GDM1 (cell line): Measurements from ENCODE around the gene PTPRC.

Experiments used
- DNase-seq: peaks from one replicate; lab custom pipeline; 2025; lab: John Stamatoyannopoulos, UW

PTPRC gene

DNA sequence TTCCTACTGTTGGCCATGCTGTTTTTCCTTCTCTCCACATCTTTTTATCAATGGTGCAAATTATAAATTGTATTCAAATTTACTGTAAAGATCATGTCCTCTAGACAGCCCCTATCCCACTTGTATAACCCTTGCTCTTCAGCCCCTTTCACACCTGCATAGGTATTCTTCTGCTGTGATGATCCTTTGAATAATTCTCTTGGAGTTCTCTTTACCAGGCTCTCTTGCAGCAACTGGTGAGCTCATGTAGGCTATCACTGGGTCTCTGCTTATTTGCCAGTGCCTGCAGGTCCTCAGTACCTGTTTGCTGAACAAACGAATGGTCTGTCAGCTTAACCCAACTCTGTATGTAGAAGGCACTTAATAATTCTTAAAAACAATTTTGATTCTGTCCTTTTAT is 8.2 kb downstream of the PTPRC start:
- no peak for DNase-seq

DNA sequence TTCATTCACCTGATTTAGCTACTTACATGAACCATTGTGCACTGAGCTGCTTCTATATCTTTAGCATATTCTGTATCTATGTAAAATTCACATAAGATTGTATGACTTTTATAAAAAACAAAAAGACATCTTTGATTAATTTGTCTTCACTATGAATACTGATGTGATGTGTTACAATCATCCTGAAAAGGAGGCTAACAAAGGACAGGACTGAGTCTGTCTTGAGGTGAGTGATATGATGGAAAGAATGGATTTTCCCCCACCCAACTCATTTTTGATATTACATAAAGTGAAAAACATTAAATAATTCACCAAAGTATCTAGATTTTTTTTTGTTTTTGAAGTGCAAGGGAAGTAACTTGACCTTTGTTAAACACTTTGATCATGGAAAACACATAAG is 9.8 kb downstream of the PTPRC start:
- DNase-seq: no peak

DNA sequence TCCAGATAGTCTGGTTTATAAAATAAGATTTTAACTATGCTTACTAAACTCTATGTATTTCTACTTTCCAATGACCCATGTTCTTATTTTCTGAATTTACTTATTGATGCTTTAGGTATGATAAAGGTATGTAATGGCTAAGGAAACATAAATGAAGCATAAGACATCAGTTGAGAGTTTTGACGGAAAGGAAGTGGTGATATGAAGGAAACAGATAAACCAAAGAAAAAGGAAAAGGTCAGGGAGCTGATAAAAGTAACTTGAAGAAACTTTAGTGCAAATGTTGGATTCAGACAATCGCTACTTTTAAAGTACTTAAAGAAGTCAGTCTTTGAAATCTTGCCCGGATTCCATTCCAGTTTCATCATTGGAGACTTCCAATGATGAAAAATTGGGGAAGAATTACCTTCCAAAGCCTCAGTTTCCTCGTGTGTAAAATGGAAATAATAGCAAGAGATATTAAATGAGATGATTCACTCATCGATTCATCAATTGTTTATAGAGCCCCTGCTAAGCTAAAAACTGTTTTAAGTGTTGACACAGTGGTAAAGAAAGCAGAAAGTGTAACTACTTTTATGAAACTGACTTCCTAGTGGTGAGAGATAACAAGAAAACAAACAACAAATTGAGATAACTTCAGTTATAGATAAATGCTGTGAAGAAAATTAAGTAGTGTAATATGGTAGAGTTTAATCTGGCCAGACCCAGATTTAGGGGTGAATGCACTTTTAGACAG is 10.6 kb downstream of the PTPRC start:
- DNase-seq: no peak

DNA sequence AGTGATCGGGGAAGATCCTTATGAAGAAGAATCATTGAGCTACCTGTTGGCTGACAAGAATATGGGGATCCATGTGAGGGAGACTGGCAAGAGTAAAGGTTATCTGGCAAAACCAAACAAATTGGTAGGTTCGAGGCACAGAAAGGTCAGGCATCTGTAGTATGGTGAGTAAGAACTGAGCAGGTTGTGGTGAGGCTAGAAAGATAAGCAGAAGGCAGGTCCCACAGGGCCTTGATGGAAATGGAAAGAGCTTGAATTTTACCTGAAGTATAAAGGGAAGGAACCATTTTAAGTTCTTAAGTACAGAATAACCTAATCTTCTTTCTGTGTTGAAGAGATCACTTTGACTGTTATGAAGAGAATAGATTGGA is 11.1 kb downstream of the PTPRC start:
- DNase-seq: no peak

DNA sequence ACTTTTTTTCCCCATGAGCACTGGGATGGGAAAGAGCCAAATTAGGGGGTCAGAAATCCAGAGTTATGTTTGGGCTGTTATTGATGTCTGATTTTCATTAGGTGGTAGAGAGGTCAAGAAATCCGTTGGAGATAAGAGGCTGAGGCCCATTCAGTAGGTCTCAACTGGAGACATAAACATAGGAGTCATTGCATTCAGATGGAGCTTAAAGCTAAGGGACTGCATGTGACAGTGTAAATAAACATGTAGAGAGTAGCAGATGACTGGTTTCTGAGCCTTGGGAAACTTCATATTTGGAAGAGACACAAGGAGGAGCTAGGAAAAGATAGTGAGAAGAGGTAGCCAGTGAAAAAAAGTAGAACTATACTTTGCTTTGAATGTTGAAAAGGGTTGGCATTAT is 11.7 kb downstream of the PTPRC start:
- no peak for DNase-seq

DNA sequence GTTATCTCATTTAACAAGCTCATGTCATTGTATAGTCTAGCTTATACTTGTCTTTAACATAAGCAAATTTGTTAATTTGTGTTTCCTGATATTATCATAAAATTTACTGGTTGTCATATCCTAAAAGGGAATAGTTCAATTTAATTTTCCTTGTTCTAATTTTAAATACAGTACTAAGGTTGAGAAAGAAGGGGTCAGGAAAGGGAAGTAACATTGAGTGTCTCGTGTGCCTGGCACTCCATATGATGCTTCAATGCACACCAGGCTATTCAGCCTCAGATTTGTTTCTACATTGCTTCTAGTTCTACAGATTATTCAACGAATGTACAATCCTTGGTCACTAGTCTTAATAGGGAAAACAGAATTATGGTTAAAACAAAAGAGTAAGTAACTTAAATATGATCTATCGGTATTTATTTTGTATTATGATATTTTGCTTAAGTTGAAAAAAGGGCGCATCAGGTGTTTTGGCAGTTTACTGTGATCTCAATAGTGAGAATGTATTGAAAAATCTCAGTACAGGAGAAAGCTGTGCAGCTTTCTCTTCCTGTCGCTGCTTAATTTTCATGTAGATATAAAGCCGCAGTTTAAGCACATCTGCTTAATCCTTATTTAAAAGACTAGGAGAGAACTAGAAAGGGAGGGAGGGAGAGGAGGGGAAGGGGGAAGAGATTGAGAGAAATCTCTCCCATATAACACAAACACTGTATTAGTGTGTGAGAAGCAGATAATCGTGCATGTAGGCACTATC is 13.0 kb downstream of the PTPRC start:
- peak; percentile 26 for DNase-seq

DNA sequence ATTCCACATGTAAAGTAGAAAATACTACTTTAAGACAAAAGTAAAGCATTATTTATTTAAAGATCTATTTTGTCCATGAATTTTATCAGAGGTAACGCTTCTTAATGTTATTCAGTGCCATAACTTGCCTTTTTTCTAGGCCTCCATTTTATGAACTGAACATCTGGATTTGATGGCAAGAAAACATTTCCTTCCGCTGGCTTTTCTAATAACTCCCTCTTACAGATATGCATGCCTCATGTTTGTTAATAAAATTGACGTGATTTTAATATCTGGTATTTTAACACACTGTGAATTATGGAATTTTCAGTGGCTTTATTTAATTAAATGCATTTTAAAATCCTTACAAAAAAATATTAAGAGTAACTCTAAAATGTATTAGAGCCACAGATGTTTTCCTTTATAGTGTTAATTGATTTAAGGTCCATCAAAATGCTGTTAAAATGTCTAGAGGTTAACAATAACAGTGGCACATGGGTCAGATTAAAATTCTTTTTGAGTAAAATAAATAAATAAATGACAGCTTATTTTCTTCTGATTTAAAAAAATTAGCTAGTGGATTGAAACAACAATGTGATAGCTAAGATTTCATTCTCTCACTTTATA is 15.1 kb downstream of the PTPRC start:
- no peak for DNase-seq

DNA sequence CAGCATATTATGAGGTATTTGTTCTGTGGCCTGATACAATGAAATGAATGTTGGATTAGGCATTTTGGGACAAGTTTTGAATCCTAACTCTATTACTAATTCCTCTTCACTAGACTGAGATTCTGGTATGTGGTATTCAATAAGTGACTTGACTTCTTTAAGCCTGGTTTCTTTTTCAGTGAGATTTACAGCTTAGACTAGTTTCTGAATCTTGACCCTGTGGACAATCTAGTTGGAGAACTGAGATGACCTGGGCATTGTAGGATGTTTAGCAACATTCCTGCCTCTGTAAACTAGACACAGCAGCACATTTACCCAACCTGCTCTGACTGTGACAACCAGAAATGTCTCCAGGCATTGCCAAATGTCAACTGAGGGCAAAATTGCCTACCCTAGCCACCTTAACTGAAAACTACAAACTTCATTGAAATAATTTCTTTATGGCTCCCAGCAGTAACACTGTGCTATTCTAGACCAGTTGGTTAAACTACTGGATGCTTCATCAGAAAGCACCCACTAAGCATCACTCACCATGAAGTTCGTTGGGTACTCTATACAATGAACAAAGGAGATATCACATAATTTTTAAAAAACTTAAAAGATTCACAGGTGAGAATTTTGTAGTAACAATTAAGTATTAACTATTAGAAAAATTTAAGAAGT is 16.8 kb downstream of the PTPRC start:
- DNase-seq: no peak

DNA sequence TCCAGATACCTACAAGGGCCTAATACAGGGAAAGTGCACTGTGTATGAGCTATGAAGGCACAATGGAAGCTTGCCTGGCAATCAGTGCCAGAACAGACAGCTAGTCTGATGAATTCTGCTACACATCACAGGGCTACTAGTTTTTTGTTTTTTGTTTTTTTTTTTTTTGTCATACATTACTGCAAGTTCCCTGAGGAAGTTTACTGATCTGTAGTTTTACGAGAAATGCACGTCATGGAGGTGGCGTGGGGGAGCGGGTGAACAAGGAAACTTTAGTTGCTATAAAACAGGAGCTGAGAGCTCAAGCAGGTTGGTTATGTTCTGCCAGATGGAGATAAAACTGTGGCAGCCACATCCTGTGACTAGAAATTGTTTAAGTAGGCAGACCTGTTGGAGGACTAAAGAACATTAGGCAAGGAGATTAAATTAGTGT is 17.7 kb downstream of the PTPRC start:
- DNase-seq: peak; percentile 72

DNA sequence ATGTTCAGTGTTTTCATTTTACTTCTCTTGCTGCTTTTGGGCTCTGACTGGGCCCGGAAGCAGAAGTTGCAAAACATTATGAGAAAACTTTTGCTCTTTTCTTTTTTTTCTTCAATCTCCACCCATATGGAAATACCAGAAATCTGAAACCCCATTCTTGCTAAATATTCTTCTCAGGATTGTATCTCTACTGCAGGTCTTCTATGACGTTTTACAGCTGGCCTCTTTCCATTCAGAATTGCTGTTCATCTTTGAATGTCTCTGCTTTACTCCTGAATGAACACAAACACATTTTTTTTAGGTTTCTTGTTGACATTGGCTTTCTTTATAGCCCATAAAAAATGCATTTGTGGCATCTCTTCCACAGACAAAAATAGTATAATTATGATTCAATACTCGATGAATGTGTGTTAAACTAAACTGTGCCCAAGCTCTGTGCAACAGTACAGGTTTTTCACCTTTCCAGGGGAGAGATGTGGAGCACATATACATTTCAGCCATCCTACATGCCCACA is 18.8 kb downstream of the PTPRC start:
- DNase-seq: no peak

DNA sequence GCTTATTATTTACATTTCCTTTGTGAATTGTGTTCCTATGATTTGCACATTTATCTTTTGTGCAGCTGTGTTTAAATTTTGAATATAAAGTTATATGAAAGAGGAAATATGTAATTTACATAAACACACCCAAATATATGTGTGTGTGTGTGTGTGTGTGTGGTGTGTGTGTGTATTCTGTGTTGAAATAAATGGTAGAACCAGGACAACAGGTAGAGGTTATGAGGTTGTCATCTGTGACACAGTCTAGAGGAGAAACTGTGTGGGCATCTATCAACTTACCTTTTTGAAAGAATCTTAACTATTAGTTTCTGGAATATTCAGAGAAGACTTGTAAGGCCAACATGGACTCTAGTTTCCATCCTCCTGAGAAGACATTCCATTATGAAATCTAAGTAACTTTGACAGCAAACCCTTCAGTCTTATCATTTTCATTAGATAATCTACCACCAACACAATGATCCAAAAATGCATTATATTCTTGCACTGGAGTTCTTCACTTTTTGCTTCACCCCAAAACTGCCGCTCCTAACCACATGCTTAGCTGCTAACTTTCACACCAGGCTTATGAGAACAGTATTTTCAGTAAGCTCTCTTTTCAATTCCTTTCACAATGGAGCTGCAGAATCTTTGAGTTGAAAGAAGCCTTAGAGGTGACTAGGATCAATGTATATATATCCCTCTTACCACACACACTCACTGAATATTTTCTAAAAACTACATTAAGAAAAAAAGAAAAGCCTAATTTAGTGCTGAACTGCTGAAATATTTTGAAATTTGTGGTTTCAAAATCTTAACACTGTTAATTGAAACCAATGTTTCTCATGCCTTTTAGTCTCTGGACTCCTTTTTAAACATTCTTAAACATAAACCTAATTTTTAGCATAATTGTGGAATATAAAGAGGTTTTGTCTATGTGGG is 21.8 kb downstream of the PTPRC start:
- no peak for DNase-seq

DNA sequence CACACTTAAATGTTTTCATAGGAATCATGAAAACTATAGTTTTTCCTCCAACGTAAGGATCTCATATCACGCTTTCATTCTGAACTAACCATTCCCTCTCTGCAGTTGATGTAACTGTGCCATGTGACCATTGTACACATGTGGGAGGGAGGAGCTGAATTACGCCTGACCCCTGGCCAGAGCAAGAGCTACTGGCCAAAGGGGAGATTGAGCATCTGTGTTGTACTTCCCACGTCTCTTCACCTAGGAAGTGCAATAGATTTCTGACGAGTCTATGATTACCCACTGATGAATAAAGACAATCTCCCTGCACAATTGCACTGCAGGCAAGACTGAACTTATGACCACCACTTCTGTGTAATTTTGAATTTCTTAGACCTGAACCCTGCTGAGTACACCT is 24.0 kb downstream of the PTPRC start:
- no peak for DNase-seq

DNA sequence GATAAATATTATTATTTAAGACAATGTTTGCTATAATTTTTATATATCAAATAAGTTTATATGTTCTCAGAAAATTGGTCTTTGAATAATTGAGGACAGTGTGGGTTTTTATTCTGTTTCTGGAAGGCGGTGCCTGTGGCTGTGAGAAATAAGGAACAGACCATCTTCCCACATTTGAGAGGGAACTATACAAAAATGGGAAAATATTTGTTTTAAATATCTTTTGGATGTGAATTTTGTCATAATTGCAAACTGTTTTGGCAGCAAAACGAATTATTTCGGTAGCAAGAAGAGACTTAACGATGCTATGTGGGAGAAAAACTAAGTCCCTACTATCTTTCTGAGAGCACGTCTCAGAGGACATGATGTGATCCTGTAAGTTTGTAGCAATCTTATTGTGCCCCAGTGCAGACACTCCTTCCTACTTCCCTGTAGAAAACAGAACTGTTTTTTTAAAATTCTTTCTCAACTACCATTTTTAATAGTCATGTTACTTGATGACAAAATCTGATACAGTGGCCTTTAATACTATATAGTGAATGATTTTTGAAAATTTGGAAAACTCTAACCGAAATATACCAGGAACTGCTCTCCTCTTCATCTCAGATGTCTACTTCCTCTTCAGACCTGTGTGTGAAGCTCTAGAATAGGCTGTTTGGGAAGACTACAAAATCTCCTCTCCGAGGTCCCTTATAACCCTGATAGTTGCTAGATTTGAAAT is 25.4 kb downstream of the PTPRC start:
- no peak for DNase-seq

DNA sequence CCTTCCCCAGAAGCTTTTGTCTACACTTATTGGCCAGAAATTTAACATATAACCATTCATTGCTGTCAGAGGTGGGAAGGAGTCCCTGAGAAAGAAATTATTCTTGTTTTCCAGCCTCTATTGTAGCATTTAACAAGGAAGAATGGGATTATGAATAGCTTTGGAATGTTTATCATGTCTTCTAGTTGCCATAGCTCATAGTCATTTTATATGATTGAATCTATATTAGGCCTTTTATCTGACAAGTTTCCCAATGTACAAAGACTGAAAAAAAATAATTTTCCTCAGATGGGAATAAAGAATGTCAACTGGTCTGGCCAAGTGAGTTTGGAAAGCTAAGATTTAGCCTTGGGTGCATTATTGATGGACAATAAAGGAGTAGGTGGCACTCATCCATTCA is 28.3 kb downstream of the PTPRC start:
- DNase-seq: no peak

DNA sequence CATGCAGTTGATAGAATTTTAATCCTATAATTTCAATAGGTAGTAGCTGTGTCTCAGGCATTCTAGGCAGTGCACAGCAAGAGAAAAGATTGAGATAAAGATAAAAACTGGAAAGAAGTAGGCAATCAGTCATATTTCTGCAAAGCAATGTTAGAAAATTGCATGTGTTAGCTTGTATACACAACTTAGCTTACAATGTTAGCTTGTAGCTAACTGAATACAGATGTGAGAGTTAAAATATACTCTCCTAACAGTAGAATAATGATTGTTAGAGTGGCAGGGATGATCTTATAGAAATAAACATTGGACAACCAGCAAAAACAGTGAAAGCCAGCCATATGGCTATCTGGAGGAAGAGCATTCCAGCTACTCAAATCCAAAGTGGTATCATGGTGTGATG is 29.0 kb downstream of the PTPRC start:
- no peak for DNase-seq

DNA sequence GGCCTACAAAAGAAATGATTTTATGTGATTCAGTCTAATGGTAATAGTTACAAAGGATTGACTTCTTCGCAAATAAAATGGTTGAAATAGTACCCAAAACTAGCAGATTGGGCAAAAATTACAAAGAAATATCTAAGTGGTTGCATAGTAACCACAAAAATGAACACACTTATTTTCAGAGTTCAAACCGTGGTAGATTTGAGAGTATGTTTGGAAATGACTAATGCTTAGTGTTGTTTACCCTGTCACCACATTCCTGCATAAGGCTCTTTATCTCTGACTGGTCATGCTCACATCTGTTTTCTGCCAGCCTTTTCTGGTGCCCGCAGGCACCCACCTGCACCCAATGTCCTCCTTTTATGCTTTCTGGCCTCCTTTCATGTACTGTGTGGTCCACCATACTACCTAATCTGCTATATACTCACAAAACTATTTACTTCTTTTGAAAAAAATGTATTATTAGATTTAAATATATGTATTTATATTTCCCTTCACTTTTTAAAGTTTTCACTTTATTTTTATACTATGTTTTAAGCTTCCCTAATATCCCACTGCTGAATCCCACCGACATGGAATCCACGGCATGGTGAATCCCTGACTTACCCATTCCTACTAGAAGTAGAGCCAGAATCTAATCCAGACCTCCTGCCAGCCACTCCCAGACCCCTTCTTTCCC is 30.3 kb downstream of the PTPRC start:
- DNase-seq: no peak

DNA sequence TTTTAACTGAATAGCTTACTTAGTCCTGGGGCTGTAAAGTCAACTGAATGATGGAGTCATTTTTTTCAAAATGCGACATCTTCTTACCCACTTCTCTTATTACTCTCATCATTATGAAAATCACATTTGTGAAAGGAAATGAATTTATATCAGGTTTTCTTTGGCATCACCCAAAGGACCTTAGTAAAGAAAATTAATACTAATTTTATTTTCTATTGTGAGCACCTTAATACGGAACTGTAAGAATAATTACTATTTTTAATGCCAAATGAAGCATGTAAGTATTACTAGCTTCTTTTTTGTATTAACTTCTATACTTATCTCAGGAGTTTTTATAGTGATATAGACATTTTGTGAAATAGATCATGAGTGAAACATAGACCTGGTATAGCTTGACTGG is 30.9 kb downstream of the PTPRC start:
- no peak for DNase-seq

DNA sequence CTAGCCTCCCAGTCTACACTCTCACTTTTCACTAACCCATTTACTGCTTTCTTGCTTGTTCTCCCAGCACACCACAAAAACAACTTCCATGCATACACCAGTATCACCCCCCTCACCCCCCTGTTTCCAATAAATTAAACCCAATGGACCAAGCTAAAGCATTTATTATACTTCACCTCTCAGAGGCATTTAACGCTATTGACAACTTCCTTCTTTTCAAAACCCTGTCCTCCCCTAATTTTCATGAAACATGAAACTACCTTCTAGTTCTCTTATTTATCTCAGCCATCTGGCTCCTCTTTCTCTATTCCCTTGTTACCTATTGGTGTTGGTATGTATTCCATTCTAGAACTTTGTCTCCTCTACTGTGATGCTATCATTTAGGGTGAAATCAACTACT is 32.3 kb downstream of the PTPRC start:
- no peak for DNase-seq

DNA sequence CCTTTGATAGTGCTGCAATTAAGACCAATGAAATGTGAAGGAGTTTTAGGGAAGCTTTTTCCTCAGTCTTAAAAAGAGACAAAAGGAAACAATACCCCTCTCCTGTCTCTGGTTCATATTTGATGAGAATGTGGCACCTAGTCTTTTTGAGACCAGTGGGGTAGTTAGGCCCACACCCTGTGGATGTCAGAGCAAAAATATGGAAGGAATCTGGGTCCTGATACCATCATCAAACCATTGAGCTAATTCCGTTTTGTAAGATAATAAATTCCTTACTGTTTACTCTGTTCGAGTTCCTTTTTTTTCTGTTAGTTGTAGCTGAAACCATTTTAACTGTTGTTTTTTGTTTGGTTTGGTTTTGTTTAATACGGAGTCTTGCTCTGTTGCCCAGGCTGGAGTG is 33.3 kb downstream of the PTPRC start:
- no peak for DNase-seq

DNA sequence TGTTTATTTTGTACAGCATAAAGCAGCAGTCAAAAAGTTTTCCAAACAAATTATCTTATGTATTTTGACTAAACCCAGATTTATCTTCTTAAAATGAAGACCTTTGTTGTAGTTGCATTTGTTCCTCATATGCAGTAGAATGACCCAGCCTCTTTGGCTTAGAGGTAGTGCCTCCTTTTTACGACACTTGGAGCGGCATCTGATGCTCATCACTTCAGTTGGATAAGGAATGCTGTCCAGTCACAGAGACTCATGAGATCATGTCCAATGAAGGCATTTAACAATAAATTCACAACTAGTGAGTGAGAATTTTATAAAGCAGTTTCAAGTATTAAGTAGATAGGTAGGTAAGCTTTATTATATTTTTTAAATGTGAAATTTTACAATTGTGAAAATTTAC is 35.2 kb downstream of the PTPRC start:
- no peak for DNase-seq
